Stimulated activated CD8-positive, alpha-beta memory T cell treated with anti-CD3 and anti-CD28 coated beads, Interleukin-15, amount 100 ng/mL, for 4 hours (primary cell): ENCODE results near the gene SRPK2.

Experiments
- DNase-seq, 2 donors: peaks; one replicate each; pipeline ENCODE4 v3.0.0-alpha.2; 2020; ENCODE audit warnings: low read depth in 2 of 2

SRPK2 gene

DNA sequence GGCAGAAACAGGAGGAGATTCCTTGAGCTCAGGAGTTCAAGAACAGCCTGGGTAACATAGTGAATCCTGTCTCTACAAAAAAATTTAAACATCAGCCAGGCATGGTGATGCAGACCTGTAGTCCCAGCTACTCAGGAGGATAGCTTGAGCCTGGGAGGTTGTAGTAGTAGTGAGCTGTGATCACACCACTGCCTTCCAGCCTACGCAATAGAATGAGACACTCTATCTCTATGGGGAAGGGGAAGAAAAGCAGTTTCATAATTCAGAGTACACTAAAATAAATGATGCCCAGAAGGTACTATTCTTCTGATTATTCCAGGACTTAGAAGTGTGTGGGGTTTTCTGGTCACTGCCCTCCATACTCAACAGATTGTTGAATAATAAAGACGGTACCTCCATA is 197.4 kb downstream of the SRPK2 start:
- DNase-seq, result no peak

DNA sequence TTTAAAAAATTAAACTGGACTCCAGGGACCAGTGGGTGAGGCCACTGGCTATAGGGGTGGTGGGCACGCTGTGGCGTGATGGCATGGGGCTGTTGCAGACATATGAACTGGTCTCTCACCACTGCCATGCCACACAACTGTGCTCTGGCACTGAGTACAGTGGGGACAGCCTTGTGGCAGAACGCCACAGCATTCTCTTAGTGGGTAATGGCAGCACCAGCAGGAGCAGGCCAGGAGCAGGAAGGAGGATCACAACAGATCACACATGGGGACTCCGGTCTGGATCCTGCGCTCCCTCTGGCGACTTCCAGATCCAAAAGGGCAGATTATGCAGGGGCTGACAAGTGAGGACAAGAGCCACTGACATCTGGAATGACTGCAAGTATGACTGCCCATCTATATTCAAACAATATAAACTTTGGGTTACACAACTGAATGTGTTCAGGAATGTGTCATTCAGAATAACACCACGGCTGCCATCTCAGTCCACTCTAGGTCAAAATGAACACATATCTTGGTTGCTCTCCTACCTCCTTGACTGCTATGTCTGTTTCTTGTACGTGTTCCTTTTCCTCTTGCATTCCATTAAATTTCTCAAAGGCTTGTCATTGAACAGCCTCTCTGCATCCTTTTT is 198.7 kb downstream of the SRPK2 start:
- DNase-seq, result no peak

DNA sequence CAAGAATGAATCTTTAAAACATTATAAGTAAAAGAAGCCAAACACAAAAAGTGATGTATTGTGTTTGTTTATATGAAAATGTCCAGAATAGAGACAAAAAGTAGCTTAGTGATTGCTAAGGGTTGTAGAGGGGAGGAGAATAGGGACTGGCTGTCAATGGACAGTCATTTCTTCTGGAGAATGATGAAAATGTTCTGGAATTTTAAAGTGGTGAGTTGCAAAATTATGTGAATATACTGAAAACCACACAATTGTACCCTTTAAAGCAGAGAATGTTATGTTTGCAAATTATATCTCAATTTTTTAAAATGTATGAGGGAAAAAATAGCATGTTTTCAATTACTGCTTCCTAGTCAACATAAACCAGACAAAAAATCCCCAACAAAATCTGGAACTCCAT is 200.5 kb downstream of the SRPK2 start:
- DNase-seq, result no peak

GRCh38 chr7:105187302-105188169 is 201.2 kb downstream of the SRPK2 start:
- no peak for DNase-seq

GRCh38 chr7:105185290-105186010 is 203.3 kb downstream of the SRPK2 start:
- no peak for DNase-seq

GRCh38 chr7:105180002-105180401 is 208.7 kb downstream of the SRPK2 start:
- DNase-seq, result no peak

DNA sequence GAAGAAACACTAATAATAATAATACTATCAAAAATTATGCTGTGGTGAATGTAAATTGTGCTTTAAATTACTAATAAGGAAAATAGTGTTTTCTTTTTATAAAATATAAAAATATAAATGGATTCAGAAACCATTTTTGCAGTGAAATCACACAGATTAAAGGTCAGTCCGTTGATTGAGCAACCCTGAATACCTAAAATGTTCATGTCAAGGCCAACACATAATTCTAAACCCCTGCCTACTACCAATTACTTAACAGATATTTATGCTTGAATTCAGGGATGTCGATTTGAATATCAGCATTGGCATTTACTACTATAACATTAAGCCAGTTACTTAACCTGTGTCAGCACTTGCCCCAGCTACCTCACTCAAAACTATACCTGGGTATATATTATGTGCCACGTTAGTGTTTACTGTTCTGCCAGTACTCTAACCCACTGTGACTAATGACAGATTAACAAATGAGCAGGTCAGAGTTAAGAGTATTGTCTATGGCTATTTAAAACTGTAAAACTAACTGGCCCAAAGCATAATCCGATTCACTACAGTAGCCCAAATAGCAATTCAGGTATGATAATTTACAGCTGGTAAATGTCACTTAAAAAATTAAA is 209.7 kb downstream of the SRPK2 start:
- DNase-seq, result no peak

- DNase-seq, result no peak
These were observed 210.5 kb downstream of the SRPK2 start for GRCh38 chr7:105178177-105178576.

GRCh38 chr7:105177026-105177425 is 211.7 kb downstream of the SRPK2 start:
- no peak for DNase-seq

DNA sequence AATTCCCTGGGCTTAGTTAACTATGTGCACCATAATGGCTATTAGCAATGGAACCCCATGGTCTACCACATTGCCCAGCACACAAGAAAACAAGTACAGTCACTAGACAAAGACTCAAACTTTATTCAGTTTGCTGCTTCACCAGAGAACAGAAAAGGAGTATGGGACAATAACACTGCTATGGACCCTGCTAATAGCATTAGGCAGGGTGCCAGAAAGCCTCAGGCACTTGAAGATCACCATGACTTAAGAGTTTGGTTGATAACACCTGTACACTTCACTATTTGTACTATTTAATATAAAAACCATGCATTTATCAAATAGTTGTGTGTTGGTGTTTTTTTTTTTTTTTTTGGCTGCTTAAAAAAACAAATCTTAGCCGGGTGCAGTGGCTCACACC is 215.1 kb downstream of the SRPK2 start:
- no peak for DNase-seq

- DNase-seq, result no peak
These were observed 224.0 kb downstream of the SRPK2 start for GRCh38 chr7:105164751-105165150.

DNA sequence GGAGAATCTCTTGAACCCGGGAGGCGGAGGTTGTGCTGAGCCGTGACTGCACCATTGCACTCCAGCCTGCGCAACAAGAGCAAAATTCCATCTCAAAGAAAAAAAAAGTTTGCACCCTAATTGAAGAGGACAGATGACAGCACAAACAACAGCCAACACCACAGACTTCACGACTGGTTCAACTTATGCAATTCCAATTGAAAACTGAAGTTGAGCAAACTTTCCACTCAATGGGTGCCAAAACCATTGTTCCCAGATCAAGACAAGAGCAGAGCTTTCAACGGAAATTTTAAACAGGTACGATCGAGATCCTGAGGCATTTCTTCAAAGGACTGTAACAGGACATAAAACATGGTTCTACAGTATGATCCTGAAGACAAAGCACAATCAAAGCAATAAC is 225.0 kb downstream of the SRPK2 start:
- no peak for DNase-seq

DNA sequence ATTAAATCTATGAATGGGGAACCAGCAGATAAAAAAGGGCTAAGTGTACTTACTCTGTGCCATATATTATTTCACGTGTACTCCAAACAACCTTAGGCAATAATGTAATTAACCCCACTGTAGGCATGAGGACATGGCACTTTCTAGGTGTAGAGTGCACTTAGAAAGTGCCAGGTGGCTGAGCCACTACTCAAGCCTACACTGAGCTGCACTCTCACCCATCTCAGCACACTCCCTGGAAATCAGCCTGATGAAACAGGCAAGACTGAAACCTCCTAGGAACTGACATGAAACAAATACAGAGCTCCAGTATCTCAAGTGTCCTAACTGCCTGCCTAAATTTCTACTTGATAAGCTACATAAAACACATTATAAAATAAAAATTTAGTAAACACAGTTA is 227.4 kb downstream of the SRPK2 start:
- DNase-seq, result no peak

DNA sequence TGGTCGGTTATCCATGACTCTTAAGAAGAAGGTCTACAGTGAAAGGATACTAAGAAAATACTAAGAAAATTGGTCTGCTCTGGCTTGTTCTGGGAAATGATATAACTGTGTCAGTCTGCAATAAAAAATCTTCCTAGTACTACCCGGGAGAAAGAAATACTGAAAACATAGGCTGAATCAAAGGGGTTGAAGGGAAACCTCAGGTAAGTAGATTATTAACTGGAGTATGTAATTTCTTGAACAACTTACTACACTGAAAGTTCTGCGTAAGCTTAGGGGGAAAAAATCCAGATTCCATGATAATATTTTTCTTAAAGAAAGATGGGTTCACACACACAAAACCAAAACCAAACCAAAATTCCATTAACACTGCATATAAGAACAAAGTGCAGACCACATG is 231.4 kb downstream of the SRPK2 start:
- DNase-seq, result no peak

DNA sequence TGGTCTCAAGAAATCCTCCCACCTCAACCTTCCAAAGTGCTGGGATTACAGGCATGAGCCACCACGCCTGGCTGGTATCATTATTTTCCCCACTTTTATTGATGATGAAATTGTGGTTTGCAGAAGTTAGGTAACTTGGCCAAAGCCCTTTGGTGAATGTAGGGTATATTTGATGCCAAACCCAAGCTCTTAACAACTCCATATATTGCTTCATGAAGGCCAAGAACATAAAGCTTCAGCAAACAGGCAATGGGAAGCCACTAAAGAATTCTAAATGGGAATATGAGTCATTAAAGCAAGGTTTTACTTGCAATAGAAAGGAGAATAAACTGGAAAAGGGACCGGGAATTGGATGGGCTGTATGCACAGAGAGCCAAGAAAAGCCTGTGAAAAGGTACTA is 232.0 kb downstream of the SRPK2 start:
- DNase-seq, result no peak

DNA sequence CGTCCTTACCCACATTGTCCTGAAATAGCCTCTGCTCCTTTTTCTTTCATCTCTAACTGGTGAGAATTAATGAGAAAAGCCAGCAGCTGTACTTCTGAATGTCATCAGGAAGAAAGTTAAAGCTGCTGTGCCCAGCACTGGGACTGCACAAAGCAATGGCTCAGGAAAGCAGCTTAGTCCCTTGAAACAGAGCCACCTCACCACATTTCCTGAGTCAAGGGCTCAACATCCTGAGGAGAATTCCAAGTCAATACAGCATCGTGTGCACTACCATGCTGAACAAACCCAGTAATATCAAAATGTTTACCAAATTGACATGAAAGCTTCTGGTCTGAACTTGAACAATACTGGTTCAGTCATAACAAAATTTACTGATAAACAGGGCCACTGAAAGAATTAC is 234.6 kb downstream of the SRPK2 start:
- DNase-seq, result no peak

DNA sequence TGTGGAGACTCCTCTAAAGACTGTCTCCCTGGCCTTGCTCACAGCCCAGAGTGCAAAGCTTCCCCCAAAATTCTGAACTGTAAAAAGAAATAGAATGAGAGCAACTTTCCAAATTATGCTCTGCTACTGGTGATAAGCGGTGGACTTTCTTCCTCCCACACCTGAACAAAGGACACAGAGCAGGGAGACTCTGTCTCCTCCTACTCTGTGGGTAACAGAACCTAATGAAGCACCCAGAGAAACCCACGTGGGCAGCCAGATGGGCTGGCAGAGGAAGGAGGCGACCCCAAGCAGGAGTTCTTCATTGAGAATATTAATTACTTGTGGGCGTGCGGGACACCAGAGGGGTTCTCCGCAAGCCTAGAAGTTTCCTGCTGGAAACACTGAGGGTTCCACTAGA is 235.2 kb downstream of the SRPK2 start:
- DNase-seq, result no peak

- DNase-seq, result no peak
These were observed 237.6 kb downstream of the SRPK2 start for GRCh38 chr7:105151152-105151551.

DNA sequence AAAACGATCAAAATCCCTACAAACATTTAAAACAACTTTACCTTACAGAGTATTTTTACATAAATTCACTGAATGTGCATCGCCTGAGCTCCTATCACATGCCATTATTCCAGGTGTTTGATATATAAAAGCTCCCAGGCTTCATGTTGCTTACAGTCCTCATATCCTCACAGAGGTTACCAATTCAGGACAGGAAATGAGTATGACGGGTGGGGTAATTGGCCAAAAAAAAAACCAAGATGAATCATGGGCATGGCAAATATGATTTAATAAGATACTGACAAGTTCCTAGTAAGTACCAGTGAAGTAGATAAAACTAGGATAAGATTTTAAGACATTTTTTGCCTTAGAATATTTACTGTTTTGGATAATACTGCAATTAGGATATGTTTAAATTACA is 238.9 kb downstream of the SRPK2 start:
- DNase-seq, result no peak

DNA sequence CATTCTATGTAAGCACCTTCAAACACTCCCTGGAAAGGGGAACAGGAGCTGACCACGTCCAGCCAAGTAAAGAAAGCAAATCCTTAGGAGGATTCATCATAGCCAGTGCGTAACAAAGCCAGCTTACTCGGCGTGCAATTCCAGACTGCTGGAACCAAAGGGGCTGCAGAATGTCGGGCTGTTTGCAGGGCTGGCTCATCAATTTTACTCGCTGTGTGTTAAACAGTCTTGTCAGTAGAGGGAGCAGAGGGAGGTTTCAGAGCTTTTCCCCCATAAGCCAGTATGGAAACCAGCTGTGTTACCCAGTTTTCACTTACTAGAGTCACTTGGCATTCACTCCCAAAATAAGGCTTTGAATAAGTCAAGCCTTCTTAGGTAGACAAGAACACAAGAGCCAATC is 247.7 kb downstream of the SRPK2 start:
- no peak for DNase-seq

DNA sequence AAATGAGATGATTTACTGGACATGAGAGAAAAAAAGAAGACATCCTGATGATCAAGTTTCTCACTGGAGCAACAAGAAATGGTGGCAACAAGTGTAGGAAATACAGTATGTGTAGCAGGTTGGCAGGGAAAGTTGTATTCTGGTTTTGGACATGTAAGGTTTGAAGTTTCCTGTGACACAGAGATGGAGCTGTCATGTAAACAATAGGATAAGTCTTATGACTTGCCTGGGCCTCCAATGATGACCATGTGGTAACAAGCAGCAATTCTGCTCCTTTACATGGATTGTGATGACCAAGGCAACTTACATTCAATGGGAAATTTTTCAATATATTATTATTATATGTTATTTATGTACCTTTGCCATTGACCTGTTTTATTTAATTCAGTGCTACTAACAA is 249.3 kb downstream of the SRPK2 start:
- DNase-seq, result no peak

DNA sequence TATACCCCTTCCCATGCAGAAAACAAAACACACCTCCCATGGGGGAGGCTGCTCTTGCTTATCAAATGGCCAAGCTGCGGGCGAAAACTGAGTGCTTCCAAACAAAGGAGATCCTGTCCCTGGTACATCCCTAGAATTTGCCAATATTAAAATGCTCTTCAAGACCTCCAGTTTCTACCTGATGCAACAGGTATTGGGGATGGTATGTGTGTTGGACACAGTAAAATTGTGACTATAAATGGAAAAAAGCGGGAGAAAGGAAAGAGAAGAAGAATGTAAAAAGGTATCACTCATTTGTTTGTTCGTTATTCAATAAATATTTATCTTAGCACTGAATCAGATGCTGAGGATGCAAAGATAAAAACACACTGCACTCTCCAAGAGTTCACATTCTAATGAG is 250.8 kb downstream of the SRPK2 start:
- DNase-seq, result no peak
